Ovary (tissue), 9 donors: ENCODE results near the gene ASB7. TPM values are rescaled to one million over a fixed set of nuclear protein-coding genes. Genes with fewer than 3 reads are reported as not detected.

Experiments used
- DNase-seq, 5 donors: peaks; one replicate each; pipeline ENCODE4 v3.0.0-alpha.2; 2019 to 2020
- H3K27ac ChIP-seq, 2 donors: fragments of 200-600 bp; one replicate each; pipeline versions ENCODE4 v1.5.1 to v1.8.0; 2019 to 2022
- H3K27me3 ChIP-seq: fragments of 200-600 bp; one replicate; pipeline ENCODE4 v1.8.0; 2022
- H3K36me3 ChIP-seq: fragments of 200-600 bp; sonication (generic); one replicate; pipeline ENCODE4 v1.5.1; 2019
- H3K4me1 ChIP-seq: one replicate; pipeline ENCODE4 v1.8.1; 2013; ENCODE audit warnings: mild to moderate bottlenecking, moderate library complexity; ENCODE audit not compliant: insufficient read depth
- H3K4me3 ChIP-seq: fragments of 200-600 bp; sonication (generic); one replicate; pipeline ENCODE4 v1.5.1; 2017
- H3K9me3 ChIP-seq, 2 donors: fragments of 200-600 bp in 1 of 2; sonication (generic) in 1 of 2; one replicate each; pipeline versions ENCODE4 v1.5.1 to v1.8.1; 2013 to 2019; ENCODE audit warnings: mild to moderate bottlenecking in 1 of 2, moderate library complexity in 1 of 2
- EP300 ChIP-seq: sonication (generic); formaldehyde crosslinking; IDR thresholded peaks from one replicate; pipeline ENCODE4 v1.6.1; 2017; ENCODE audit warnings: antibody characterized with exemption
- POLR2A ChIP-seq: fragments of 450-650 bp; IDR thresholded peaks from one replicate; pipeline ENCODE4 v1.6.1; 2017; ENCODE audit warnings: antibody characterized with exemption, mild to moderate bottlenecking, moderate library complexity
- WGBS, 3 donors: extraction: QIAGEN DNeasy Blood & Tissue Kit in 1 of 3; methylation state at CpG; one replicate each; pipeline versions ENCODE4 v1.1.5 to v1.1.7; 2013 to 2017; 5-methylcytosine and 5-hydroxymethylcytosine counted together
- intact Hi-C, 4 donors: fragments of 100-400 bp; cut with DNase I; formaldehyde crosslinking; loops; one replicate each; pipeline versions ENCODE4 v1.11.0 to v1.15.1; 2022 to 2023
- polyA plus RNA-seq, 2 donors: library from polyadenylated mRNA; stranded (reverse); fragments of 200-250 nt in 1 of 2; fragments of 350-450 nt in 1 of 2; fragmentation: Illumina TruSeq in 1 of 2; extraction: RNeasy Lipid Tissue Mini Kit (QIAGEN cat#74804) in 1 of 2; gene quantifications; one replicate each; pipeline ENCODE4 v1.2.3, GENCODE V29; 2013 to 2014
- total RNA-seq, 7 donors: library from RNA; depleted of rRNA in 2 of 7; stranded (reverse); fragments of >200 nt in 2 of 7; fragmentation: NEBNext Ultra II Directional in 3 of 7; extraction: Animal tissue kit (Norgen Biotek cat#: 25700) in 3 of 7; gene quantifications; one replicate each; pipeline versions ENCODE4 v1.1.0 to v1.2.4, GENCODE V29; 2016 to 2023
- TF ChIP-seq, protein P1 (sequence below), 3 donors: fragments of 450-650 bp in 2 of 3; fragments of 200-600 bp in 1 of 3; IDR thresholded peaks; one replicate each; pipeline versions ENCODE4 v1.5.1 to v1.8.0; 2016 to 2022; ENCODE audit warnings: antibody characterized with exemption in 3 of 3, mild to moderate bottlenecking in 1 of 3
- donor health status: DM: no; HTN: no; CAD: no; lungs with moderate emphysema.
- donor health status: DM: no; HTN: no; CAD: no.
- donor health status: Bipolar disorder and iron deficiency.
- donor health status: DM: yes; HTN: yes; CAD: no.
- donor health status: DM: no; HTN: no; CAD: no.
- donor health status: DM: yes; HTN: yes; CAD: no.

The ASB7 gene
- total and polyA plus RNA-seq, 9 donors, result 5.1 to 13.1 (median 10.4) TPM

DNA sequence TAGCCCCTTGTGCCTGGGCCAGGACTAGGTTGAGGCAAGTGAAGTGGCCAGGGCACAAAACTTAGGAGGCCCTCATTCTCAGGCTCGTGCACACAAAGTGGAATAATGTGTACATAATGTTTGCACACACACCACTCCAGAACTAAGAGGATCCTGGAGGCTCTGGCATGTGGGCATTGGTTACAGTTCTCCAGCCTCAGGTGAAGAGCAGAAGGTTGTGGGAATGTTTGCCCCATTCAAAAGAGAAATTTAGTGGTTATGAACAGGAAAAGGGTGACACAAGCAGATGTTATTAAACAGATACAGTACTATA is 31.3 kb downstream of the ASB7 start:
- 94 to 95% (median 94%) methylated on average over 1 of the region's 1 CpG for WGBS, 3 donors
- intact Hi-C loops, result loop anchor here in 2 of 4 donors (5.0 kb wide), 1 partner anchor 239 kb away; no protein-coding TSS in a partner anchor
- no peak overlapping the region for H3K4me3 ChIP-seq

DNA sequence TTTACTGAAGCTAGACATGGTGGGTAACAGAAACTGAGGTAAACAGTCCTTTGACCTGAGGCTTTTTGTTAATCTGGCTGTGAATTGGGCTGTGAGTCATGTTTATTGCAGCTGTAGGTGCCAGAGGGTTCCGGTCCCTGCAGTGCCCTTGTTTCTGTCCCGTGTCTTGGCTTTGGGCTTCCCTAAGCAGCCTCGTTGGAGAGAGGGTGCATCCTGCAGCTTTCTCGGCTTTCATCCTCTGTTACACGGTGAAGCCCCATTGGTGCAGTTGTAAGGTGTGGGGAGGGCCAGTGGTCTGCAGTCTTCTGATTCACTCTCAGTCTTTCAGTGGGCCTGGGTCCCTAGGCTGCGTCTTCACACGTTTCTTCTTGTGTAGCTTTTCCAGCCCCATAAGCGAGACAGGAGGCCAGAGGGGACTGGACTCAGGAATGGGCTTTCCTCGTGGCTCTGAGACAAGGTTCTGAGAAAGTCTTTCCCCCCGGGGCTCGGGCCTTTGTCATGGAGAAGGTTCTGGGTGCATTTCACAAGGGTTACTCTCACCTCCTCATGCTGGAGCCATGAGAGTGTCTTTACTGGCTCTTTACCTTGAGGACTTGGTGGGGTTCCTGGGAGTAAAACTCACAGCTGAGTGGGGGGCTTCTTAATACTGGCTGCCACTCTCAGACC is 33.1 kb downstream of the ASB7 start:
- WGBS, 3 donors, result 87 to 91% (median 88%) methylated on average over 11 of the region's 11 CpGs
- TF ChIP-seq, protein P1, sequence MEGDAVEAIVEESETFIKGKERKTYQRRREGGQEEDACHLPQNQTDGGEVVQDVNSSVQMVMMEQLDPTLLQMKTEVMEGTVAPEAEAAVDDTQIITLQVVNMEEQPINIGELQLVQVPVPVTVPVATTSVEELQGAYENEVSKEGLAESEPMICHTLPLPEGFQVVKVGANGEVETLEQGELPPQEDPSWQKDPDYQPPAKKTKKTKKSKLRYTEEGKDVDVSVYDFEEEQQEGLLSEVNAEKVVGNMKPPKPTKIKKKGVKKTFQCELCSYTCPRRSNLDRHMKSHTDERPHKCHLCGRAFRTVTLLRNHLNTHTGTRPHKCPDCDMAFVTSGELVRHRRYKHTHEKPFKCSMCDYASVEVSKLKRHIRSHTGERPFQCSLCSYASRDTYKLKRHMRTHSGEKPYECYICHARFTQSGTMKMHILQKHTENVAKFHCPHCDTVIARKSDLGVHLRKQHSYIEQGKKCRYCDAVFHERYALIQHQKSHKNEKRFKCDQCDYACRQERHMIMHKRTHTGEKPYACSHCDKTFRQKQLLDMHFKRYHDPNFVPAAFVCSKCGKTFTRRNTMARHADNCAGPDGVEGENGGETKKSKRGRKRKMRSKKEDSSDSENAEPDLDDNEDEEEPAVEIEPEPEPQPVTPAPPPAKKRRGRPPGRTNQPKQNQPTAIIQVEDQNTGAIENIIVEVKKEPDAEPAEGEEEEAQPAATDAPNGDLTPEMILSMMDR (IDR thresholded peaks at IDR 0.05), result no peak
- TF ChIP-seq EP300 (no peak), POLR2A (no peak)
- intact Hi-C loops, result no loop called here
- Histone ChIP-seq H3K9me3 (no peaks in the 10 kb centered on the region), H3K4me1 (no peaks in the 10 kb centered on the region), H3K36me3 (no peaks in the 10 kb centered on the region), H3K27ac (no peak overlapping the region), H3K4me3 (no peak overlapping the region), H3K27me3 (no peaks in the 10 kb centered on the region)
- DNase-seq, result no peak

More for the DNA sequence above, 31.3 kb downstream of the ASB7 start:
- DNase-seq, result no peak
- Histone ChIP-seq H3K9me3 (no peaks in the 10 kb centered on the region), H3K4me1 (no peaks in the 10 kb centered on the region), H3K27ac (no peak overlapping the region), H3K27me3 (no peaks in the 10 kb centered on the region), H3K36me3 (no peaks in the 10 kb centered on the region)
- TF ChIP-seq, protein P1 (IDR thresholded peaks at IDR 0.05), result no peak

DNA sequence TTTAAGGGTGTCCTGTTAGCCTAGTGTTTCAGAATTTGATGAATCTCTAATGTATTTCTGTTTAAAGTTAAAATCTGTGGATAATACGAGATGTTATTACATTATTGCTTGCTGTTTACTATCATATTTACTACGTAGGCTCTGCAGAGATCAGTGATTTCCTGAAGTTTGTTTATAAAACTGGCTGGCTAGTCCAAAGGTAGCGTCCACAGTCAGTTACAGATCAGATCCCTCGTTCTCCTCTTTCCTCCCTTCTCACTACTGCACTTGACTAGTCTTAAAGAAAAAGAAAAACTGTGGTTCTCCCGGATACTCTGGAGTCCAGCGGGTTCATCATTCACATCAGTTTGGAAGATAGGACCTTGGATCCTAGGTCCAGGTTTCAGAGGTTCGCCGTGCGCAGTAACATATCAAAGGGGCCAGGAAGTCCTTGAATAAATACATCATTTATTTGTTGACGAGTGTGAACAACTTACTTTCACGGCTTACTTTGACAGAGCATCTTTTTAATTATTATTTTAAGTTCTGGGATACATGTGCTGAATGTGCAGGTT is 35.9 kb downstream of the ASB7 start:
- Histone ChIP-seq H3K36me3 (no peaks in the 10 kb centered on the region), H3K4me3 (no peak overlapping the region), H3K27ac (no peak overlapping the region), H3K9me3 (no peaks in the 10 kb centered on the region), H3K4me1 (no peaks in the 10 kb centered on the region), H3K27me3 (no peaks in the 10 kb centered on the region)
- intact Hi-C loops, result no loop called here
- DNase-seq, result no peak
- no peak for TF ChIP-seq EP300
- TF ChIP-seq POLR2A, result no peak
- TF ChIP-seq, protein P1 (IDR thresholded peaks at IDR 0.05), result no peak
- WGBS, 3 donors, result 91 to 94% (median 93%) methylated on average over 11 of the region's 11 CpGs

DNA sequence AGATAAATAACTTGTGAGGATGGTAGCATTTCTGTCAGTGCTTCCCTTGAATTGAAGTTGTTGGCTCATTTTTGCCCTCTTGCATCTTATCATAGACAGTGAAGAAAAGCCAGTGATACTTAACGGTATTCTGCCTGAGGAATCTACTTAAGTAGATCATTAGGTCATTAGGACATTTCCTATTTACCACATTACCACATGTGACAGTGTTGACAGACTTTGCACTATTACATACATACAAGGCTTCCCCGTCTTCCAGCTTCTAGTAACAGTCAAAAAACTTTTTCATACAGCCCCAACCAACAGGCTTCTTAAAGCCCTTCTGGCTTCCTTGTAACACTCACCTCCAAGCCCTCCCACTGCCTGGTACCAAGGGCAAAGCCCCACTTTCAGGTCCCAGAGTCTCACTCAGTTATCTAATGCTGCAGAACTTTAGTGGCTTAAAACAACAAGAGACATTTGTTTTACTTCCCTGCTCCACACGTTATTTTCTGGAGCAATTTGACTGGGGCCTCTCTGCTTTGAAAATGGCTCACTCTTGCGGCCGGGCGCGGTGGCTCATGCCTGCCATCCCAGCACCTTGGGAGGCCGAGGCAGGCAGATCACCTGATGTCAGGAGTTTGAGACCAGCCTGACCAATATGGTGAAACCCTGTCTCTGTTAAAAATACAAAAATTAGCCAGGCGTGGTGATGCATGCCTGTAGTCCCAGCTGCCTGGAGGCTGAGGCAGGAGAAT is 40.0 kb downstream of the ASB7 start:
- Histone ChIP-seq H3K36me3 (no peaks in the 10 kb centered on the region), H3K9me3 (no peaks in the 10 kb centered on the region), H3K4me3 (no peak overlapping the region), H3K27me3 (no peaks in the 10 kb centered on the region), H3K27ac (no peak overlapping the region), H3K4me1 (no peaks in the 10 kb centered on the region)
- TF ChIP-seq POLR2A (no peak), EP300 (no peak)
- TF ChIP-seq, protein P1 (IDR thresholded peaks at IDR 0.05), result no peak
- 87 to 93% (median 89%) methylated on average over 9 of the region's 9 CpGs for WGBS, 3 donors
- no peak for DNase-seq
- intact Hi-C loops, result no loop called here
